ENCODE results near the gene SS18L1. TPM values are rescaled to one million over a fixed set of nuclear protein-coding genes. Genes with fewer than 3 reads are reported as not detected.
A peak's percentile ranks its signal among the peaks of the same experiment; 100 is the strongest.

The SS18L1 gene
- total RNA-seq, 1 donor from 2014 or later, result 11.5 TPM

GRCh38 chr20:62151225-62151624 is 7.7 kb downstream of the SS18L1 start:
- Histone ChIP-seq H3K27me3 (ENCODE audit: control insufficient read depth in 3 of 3, insufficient read depth in 3 of 3, low read length in 3 of 3) (no peaks in the 10 kb centered on the region), H3K36me3 (ENCODE audit: control insufficient read depth in 3 of 3, insufficient read depth in 3 of 3, low read length in 3 of 3) (peaks cover 3 to 10% (median 6%) of the 10 kb centered on the region in 3 donors), H3K27ac (ENCODE audit: low read depth, low read length) (no peak overlapping the region), H3K4me3 (ENCODE audit: low read length in 3 of 3) (no peak overlapping the region), H3K4me1 (ENCODE audit: control insufficient read depth in 3 of 3, insufficient read depth in 3 of 3, low read length in 3 of 3) (peaks cover 5 to 34% (median 22%) of the 10 kb centered on the region in 3 donors), H3K9ac (ENCODE audit: low read depth in 1 of 3, low read length in 3 of 3) (peak overlapping the region in 1 of 3 donors; percentile 40), H3K9me3 (ENCODE audit: control insufficient read depth in 3 of 3, low read length in 3 of 3) (no peaks in the 10 kb centered on the region)

DNA sequence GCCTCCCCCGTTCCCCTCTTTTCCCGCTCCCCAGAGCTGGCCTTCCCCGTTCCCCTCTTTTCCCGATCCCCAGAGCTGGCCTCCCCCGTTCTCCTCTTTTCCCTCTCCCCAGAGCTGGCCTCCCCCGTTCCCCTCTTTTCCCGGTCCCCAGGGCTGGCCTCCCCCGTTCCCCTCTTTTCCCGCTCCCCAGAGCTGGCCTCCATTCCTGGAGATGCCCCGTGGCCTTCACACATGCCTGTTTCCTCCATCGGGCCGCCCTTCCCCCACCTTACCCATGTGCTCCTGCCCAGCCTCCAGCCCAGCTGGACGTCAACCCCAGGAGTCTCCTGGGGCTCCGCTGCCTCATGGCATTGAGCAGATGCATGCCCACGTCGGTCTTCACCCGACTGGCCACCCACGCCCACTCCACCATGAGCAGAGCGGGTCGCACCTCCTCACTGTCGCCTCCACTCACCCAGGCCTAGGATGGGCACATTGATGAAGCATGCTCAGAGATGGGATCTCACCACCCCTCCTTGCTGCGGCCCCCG is 8.3 kb downstream of the SS18L1 start:
- Histone ChIP-seq H3K36me3 (ENCODE audit: control insufficient read depth in 3 of 3, insufficient read depth in 3 of 3, low read length in 3 of 3) (peaks cover 3 to 10% (median 5%) of the 10 kb centered on the region in 3 donors), H3K9ac (ENCODE audit: low read depth in 1 of 3, low read length in 3 of 3) (no peak overlapping the region), H3K27ac (ENCODE audit: low read depth, low read length) (no peak overlapping the region), H3K9me3 (ENCODE audit: control insufficient read depth in 3 of 3, low read length in 3 of 3) (no peaks in the 10 kb centered on the region), H3K4me3 (ENCODE audit: low read length in 3 of 3) (no peak overlapping the region), H3K4me1 (ENCODE audit: control insufficient read depth in 3 of 3, insufficient read depth in 3 of 3, low read length in 3 of 3) (peaks cover 8 to 38% (median 26%) of the 10 kb centered on the region in 3 donors), H3K27me3 (ENCODE audit: control insufficient read depth in 3 of 3, insufficient read depth in 3 of 3, low read length in 3 of 3) (no peaks in the 10 kb centered on the region)

GRCh38 chr20:62155428-62156253 is 12.1 kb downstream of the SS18L1 start:
- Histone ChIP-seq H3K36me3 (ENCODE audit: control insufficient read depth in 3 of 3, insufficient read depth in 3 of 3, low read length in 3 of 3) (peaks cover 6 to 16% (median 8%) of the 10 kb centered on the region in 3 donors), H3K9ac (ENCODE audit: low read depth in 1 of 3, low read length in 3 of 3) (no peak overlapping the region)

GRCh38 chr20:62156254-62156556 is 12.6 kb downstream of the SS18L1 start:
- H3K9ac ChIP-seq (ENCODE audit: low read depth in 1 of 3, low read length in 3 of 3), result peak overlapping the region in 2 of 3 donors; percentile 33 to 66
- H3K27ac ChIP-seq (ENCODE audit: low read depth, low read length), result no peak overlapping the region
- no peak overlapping the region for H3K4me3 ChIP-seq (ENCODE audit: low read length in 3 of 3)
- H3K4me1 ChIP-seq (ENCODE audit: control insufficient read depth in 3 of 3, insufficient read depth in 3 of 3, low read length in 3 of 3), result peaks cover 11 to 29% (median 20%) of the 10 kb centered on the region in 3 donors
- peaks cover 11 to 22% (median 12%) of the 10 kb centered on the region in 3 donors for H3K36me3 ChIP-seq (ENCODE audit: control insufficient read depth in 3 of 3, insufficient read depth in 3 of 3, low read length in 3 of 3)
- no peaks in the 10 kb centered on the region for H3K27me3 ChIP-seq (ENCODE audit: control insufficient read depth in 3 of 3, insufficient read depth in 3 of 3, low read length in 3 of 3)
- H3K9me3 ChIP-seq (ENCODE audit: control insufficient read depth in 3 of 3, low read length in 3 of 3), result no peaks in the 10 kb centered on the region

More at GRCh38 chr20:62155428-62156253, 12.1 kb downstream of the SS18L1 start:
- Histone ChIP-seq H3K4me3 (ENCODE audit: low read length in 3 of 3) (no peak overlapping the region), H3K27me3 (ENCODE audit: control insufficient read depth in 3 of 3, insufficient read depth in 3 of 3, low read length in 3 of 3) (no peaks in the 10 kb centered on the region), H3K9me3 (ENCODE audit: control insufficient read depth in 3 of 3, low read length in 3 of 3) (no peaks in the 10 kb centered on the region), H3K27ac (ENCODE audit: low read depth, low read length) (no peak overlapping the region), H3K4me1 (ENCODE audit: control insufficient read depth in 3 of 3, insufficient read depth in 3 of 3, low read length in 3 of 3) (peaks cover 11 to 26% (median 26%) of the 10 kb centered on the region in 3 donors)

GRCh38 chr20:62156592-62157386 is 13.2 kb downstream of the SS18L1 start:
- H3K4me1 ChIP-seq (ENCODE audit: control insufficient read depth in 3 of 3, insufficient read depth in 3 of 3, low read length in 3 of 3), result peaks cover 11 to 29% (median 18%) of the 10 kb centered on the region in 3 donors
- H3K27ac ChIP-seq (ENCODE audit: low read depth, low read length), result no peak overlapping the region
- no peak overlapping the region for H3K4me3 ChIP-seq (ENCODE audit: low read length in 3 of 3)
- peaks cover 15 to 24% (median 17%) of the 10 kb centered on the region in 3 donors for H3K36me3 ChIP-seq (ENCODE audit: control insufficient read depth in 3 of 3, insufficient read depth in 3 of 3, low read length in 3 of 3)
- no peaks in the 10 kb centered on the region for H3K27me3 ChIP-seq (ENCODE audit: control insufficient read depth in 3 of 3, insufficient read depth in 3 of 3, low read length in 3 of 3)
- peak overlapping the region in 2 of 3 donors; percentile 33 to 66 for H3K9ac ChIP-seq (ENCODE audit: low read depth in 1 of 3, low read length in 3 of 3)
- H3K9me3 ChIP-seq (ENCODE audit: control insufficient read depth in 3 of 3, low read length in 3 of 3), result no peaks in the 10 kb centered on the region

- Histone ChIP-seq H3K27ac (ENCODE audit: low read depth, low read length) (no peak overlapping the region), H3K4me1 (ENCODE audit: control insufficient read depth in 3 of 3, insufficient read depth in 3 of 3, low read length in 3 of 3) (peaks cover 11 to 29% (median 18%) of the 10 kb centered on the region in 3 donors), H3K36me3 (ENCODE audit: control insufficient read depth in 3 of 3, insufficient read depth in 3 of 3, low read length in 3 of 3) (peaks cover 14 to 26% (median 22%) of the 10 kb centered on the region in 3 donors), H3K27me3 (ENCODE audit: control insufficient read depth in 3 of 3, insufficient read depth in 3 of 3, low read length in 3 of 3) (no peaks in the 10 kb centered on the region), H3K9me3 (ENCODE audit: control insufficient read depth in 3 of 3, low read length in 3 of 3) (no peaks in the 10 kb centered on the region), H3K4me3 (ENCODE audit: low read length in 3 of 3) (no peak overlapping the region), H3K9ac (ENCODE audit: low read depth in 1 of 3, low read length in 3 of 3) (peak overlapping the region in 1 of 3 donors; percentile 50)
These were observed 14.0 kb downstream of the SS18L1 start for GRCh38 chr20:62157387-62158087.

DNA sequence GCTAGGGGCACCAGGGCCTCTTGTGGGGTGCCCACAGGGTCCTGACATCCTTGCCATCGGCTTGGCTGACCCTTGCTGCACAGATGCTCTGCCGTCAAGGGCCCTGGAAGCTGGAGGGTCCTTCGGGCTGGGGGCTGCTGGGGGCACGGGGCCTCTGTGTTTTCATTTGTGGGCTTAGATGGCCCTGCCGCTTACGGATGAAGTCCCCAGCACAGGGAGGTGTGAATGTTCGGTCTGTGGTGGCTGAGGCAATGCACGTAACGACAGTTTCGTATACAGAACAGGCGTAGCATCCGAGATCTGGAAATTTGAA is 14.5 kb downstream of the SS18L1 start:
- peaks cover 11 to 29% (median 18%) of the 10 kb centered on the region in 3 donors for H3K4me1 ChIP-seq (ENCODE audit: control insufficient read depth in 3 of 3, insufficient read depth in 3 of 3, low read length in 3 of 3)
- H3K9ac ChIP-seq (ENCODE audit: low read depth in 1 of 3, low read length in 3 of 3), result no peak overlapping the region
- H3K9me3 ChIP-seq (ENCODE audit: control insufficient read depth in 3 of 3, low read length in 3 of 3), result no peaks in the 10 kb centered on the region
- no peaks in the 10 kb centered on the region for H3K27me3 ChIP-seq (ENCODE audit: control insufficient read depth in 3 of 3, insufficient read depth in 3 of 3, low read length in 3 of 3)
- no peak overlapping the region for H3K4me3 ChIP-seq (ENCODE audit: low read length in 3 of 3)
- H3K36me3 ChIP-seq (ENCODE audit: control insufficient read depth in 3 of 3, insufficient read depth in 3 of 3, low read length in 3 of 3), result peaks cover 18 to 31% (median 27%) of the 10 kb centered on the region in 3 donors
- no peak overlapping the region for H3K27ac ChIP-seq (ENCODE audit: low read depth, low read length)

- Histone ChIP-seq H3K4me3 (ENCODE audit: low read length in 3 of 3) (no peak overlapping the region), H3K27me3 (ENCODE audit: control insufficient read depth in 3 of 3, insufficient read depth in 3 of 3, low read length in 3 of 3) (no peaks in the 10 kb centered on the region), H3K9ac (ENCODE audit: low read depth in 1 of 3, low read length in 3 of 3) (no peak overlapping the region), H3K36me3 (ENCODE audit: control insufficient read depth in 3 of 3, insufficient read depth in 3 of 3, low read length in 3 of 3) (peaks cover 21 to 32% (median 28%) of the 10 kb centered on the region in 3 donors), H3K9me3 (ENCODE audit: control insufficient read depth in 3 of 3, low read length in 3 of 3) (no peaks in the 10 kb centered on the region), H3K4me1 (ENCODE audit: control insufficient read depth in 3 of 3, insufficient read depth in 3 of 3, low read length in 3 of 3) (peaks cover 11 to 29% (median 18%) of the 10 kb centered on the region in 3 donors), H3K27ac (ENCODE audit: low read depth, low read length) (no peak overlapping the region)
These were observed 15.0 kb downstream of the SS18L1 start for GRCh38 chr20:62158541-62158940.

- H3K4me1 ChIP-seq (ENCODE audit: control insufficient read depth in 3 of 3, insufficient read depth in 3 of 3, low read length in 3 of 3), result peaks cover 11 to 29% (median 18%) of the 10 kb centered on the region in 3 donors
- H3K27ac ChIP-seq (ENCODE audit: low read depth, low read length), result no peak overlapping the region
- no peaks in the 10 kb centered on the region for H3K9me3 ChIP-seq (ENCODE audit: control insufficient read depth in 3 of 3, low read length in 3 of 3)
- no peak overlapping the region for H3K9ac ChIP-seq (ENCODE audit: low read depth in 1 of 3, low read length in 3 of 3)
- H3K27me3 ChIP-seq (ENCODE audit: control insufficient read depth in 3 of 3, insufficient read depth in 3 of 3, low read length in 3 of 3), result no peaks in the 10 kb centered on the region
- peaks cover 25 to 34% (median 31%) of the 10 kb centered on the region in 3 donors for H3K36me3 ChIP-seq (ENCODE audit: control insufficient read depth in 3 of 3, insufficient read depth in 3 of 3, low read length in 3 of 3)
- H3K4me3 ChIP-seq (ENCODE audit: low read length in 3 of 3), result no peak overlapping the region
These were observed 15.5 kb downstream of the SS18L1 start for GRCh38 chr20:62159052-62159451.

Measured in skeletal muscle tissue (tissue), 4 donors.